Endothelial cell of umbilical vein (primary cell): ENCODE data around the gene BORCS5.

Experiments
- CTCF ChIP-seq, 2 donors: IDR thresholded peaks; 1 replicate in 1 of 2; 2 replicates in 1 of 2; pipeline ENCODE4 v1.5.1; 2011; ENCODE audit warnings: low read length in 2 of 2, mild to moderate bottlenecking in 2 of 2, moderate library complexity in 2 of 2, control low read depth in 1 of 2, inconsistent platforms in 1 of 2, low read depth in 1 of 2; ENCODE audit not compliant: insufficient read depth in 1 of 2; ENCODE audit errors: extremely low read depth in 1 of 2
- EZH2 ChIP-seq: IDR thresholded peaks from 2 replicates; pipeline ENCODE4 v1.6.1; 2012; ENCODE audit warnings: borderline replicate concordance, low read depth, mild to moderate bottlenecking, moderate library complexity, low read length, inconsistent platforms; ENCODE audit not compliant: severe bottlenecking
- MYC ChIP-seq: IDR thresholded peaks from one replicate; pipeline ENCODE4 v1.6.1; 2011; ENCODE audit warnings: mild to moderate bottlenecking, low read depth, low read length
- POLR2AphosphoS5 ChIP-seq: IDR thresholded peaks from 2 replicates; pipeline ENCODE4 v1.6.1; 2012; ENCODE audit warnings: low read depth, mild to moderate bottlenecking, control low read depth, low read length, moderate library complexity; ENCODE audit not compliant: insufficient read depth

DNA sequence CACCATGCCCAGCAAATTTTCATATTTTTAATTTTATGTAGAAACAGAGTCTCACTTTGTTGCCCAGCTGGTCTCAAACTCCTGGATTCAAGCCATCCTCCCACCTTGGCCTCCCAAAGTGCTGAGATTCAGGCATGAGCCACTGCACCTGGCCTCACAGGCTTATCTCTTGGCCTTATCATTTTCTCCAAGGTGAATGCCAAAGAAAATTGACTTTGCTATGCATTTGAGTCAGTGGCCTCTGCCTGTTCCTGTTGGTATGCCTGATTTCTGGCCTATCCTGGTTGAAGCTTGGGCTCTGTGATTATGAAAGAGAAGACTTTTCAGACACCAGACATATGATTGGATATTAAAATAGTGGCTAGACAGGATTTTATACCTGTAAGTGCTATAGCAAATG lies 41.0 kb upstream of the BORCS5 start:
- TF ChIP-seq CTCF (IDR thresholded peaks at IDR 0.05; ENCODE audit: extremely low read depth in 1 of 2, insufficient read depth in 1 of 2, low read depth in 1 of 2, low read length in 2 of 2) (no peak), EZH2 (no peak), POLR2AphosphoS5 (no peak), MYC (no peak)
